ENCODE data around the gene RNF227.

RNF227 gene

GRCh38 chr17:7910711-7911110 is 5.4 kb downstream of the RNF227 start:
- H3K4me1 ChIP-seq (ENCODE audit: control insufficient read depth, insufficient read depth, low read length, unreplicated experiment), result peaks cover 11% of the 10 kb centered on the region
- peaks cover 8% of the 10 kb centered on the region; the same call in 1 of the 2 replicates for H3K36me3 ChIP-seq (ENCODE audit: insufficient read depth, low read length)
- no peak overlapping the region for H3K4me3 ChIP-seq (ENCODE audit: low read depth, low read length)
- H3K27ac ChIP-seq (ENCODE audit: low read depth, low read length), result no peak overlapping the region
- H3K79me2 ChIP-seq (ENCODE audit: control insufficient read depth, insufficient read depth, low read length, unreplicated experiment), result peaks cover 14% of the 10 kb centered on the region
- H2AFZ ChIP-seq (ENCODE audit: low read length, unreplicated experiment), result no peak overlapping the region
- H3K27me3 ChIP-seq (ENCODE audit: insufficient read depth, low read length), result no peaks in the 10 kb centered on the region

- peaks cover 8% of the 10 kb centered on the region; the same call in 1 of the 2 replicates for H3K36me3 ChIP-seq (ENCODE audit: insufficient read depth, low read length)
- H3K4me3 ChIP-seq (ENCODE audit: low read depth, low read length), result no peak overlapping the region
- H2AFZ ChIP-seq (ENCODE audit: low read length, unreplicated experiment), result no peak overlapping the region
- peaks cover 13% of the 10 kb centered on the region for H3K79me2 ChIP-seq (ENCODE audit: control insufficient read depth, insufficient read depth, low read length, unreplicated experiment)
- H3K27me3 ChIP-seq (ENCODE audit: insufficient read depth, low read length), result no peaks in the 10 kb centered on the region
- H3K27ac ChIP-seq (ENCODE audit: low read depth, low read length), result no peak overlapping the region
- H3K4me1 ChIP-seq (ENCODE audit: control insufficient read depth, insufficient read depth, low read length, unreplicated experiment), result peaks cover 11% of the 10 kb centered on the region
These were observed 5.8 kb downstream of the RNF227 start for GRCh38 chr17:7910281-7910680.

- Histone ChIP-seq H3K4me1 (ENCODE audit: control insufficient read depth, insufficient read depth, low read length, unreplicated experiment) (peaks cover 2% of the 10 kb centered on the region), H2AFZ (ENCODE audit: low read length, unreplicated experiment) (no peak overlapping the region), H3K27me3 (ENCODE audit: insufficient read depth, low read length) (no peaks in the 10 kb centered on the region), H3K27ac (ENCODE audit: low read depth, low read length) (no peak overlapping the region), H3K4me3 (ENCODE audit: low read depth, low read length) (no peak overlapping the region), H3K36me3 (ENCODE audit: insufficient read depth, low read length) (peaks cover 12% of the 10 kb centered on the region; the same call in 1 of the 2 replicates), H3K79me2 (ENCODE audit: control insufficient read depth, insufficient read depth, low read length, unreplicated experiment) (peaks cover 2% of the 10 kb centered on the region)
These were observed 7.0 kb downstream of the RNF227 start for GRCh38 chr17:7909089-7909488.

GRCh38 chr17:7903154-7904103 is 12.7 kb downstream of the RNF227 start:
- no peaks in the 10 kb centered on the region for H3K27me3 ChIP-seq (ENCODE audit: insufficient read depth, low read length)
- H2AFZ ChIP-seq (ENCODE audit: low read length, unreplicated experiment), result no peak overlapping the region
- H3K4me3 ChIP-seq (ENCODE audit: low read depth, low read length), result no peak overlapping the region
- peaks cover 23% of the 10 kb centered on the region; the same call in 1 of the 2 replicates for H3K36me3 ChIP-seq (ENCODE audit: insufficient read depth, low read length)
- no peaks in the 10 kb centered on the region for H3K4me1 ChIP-seq (ENCODE audit: control insufficient read depth, insufficient read depth, low read length, unreplicated experiment)
- H3K27ac ChIP-seq (ENCODE audit: low read depth, low read length), result no peak overlapping the region
- no peaks in the 10 kb centered on the region for H3K79me2 ChIP-seq (ENCODE audit: control insufficient read depth, insufficient read depth, low read length, unreplicated experiment)

GRCh38 chr17:7897773-7898172 is 18.3 kb downstream of the RNF227 start:
- H3K27ac ChIP-seq (ENCODE audit: low read depth, low read length), result no peak overlapping the region
- no peaks in the 10 kb centered on the region for H3K79me2 ChIP-seq (ENCODE audit: control insufficient read depth, insufficient read depth, low read length, unreplicated experiment)
- H3K36me3 ChIP-seq (ENCODE audit: insufficient read depth, low read length), result peaks cover 23% of the 10 kb centered on the region; the same call in 1 of the 2 replicates

GRCh38 chr17:7897090-7897489 is 19.0 kb downstream of the RNF227 start:
- Histone ChIP-seq H3K36me3 (ENCODE audit: insufficient read depth, low read length) (peaks cover 23% of the 10 kb centered on the region; the same call in 1 of the 2 replicates), H3K4me1 (ENCODE audit: control insufficient read depth, insufficient read depth, low read length, unreplicated experiment) (no peaks in the 10 kb centered on the region), H2AFZ (ENCODE audit: low read length, unreplicated experiment) (no peak overlapping the region), H3K27ac (ENCODE audit: low read depth, low read length) (no peak overlapping the region), H3K27me3 (ENCODE audit: insufficient read depth, low read length) (no peaks in the 10 kb centered on the region), H3K79me2 (ENCODE audit: control insufficient read depth, insufficient read depth, low read length, unreplicated experiment) (no peaks in the 10 kb centered on the region), H3K4me3 (ENCODE audit: low read depth, low read length) (no peak overlapping the region)

More at GRCh38 chr17:7897773-7898172, 18.3 kb downstream of the RNF227 start:
- H3K4me1 ChIP-seq (ENCODE audit: control insufficient read depth, insufficient read depth, low read length, unreplicated experiment), result no peaks in the 10 kb centered on the region
- H2AFZ ChIP-seq (ENCODE audit: low read length, unreplicated experiment), result no peak overlapping the region
- H3K4me3 ChIP-seq (ENCODE audit: low read depth, low read length), result no peak overlapping the region
- no peaks in the 10 kb centered on the region for H3K27me3 ChIP-seq (ENCODE audit: insufficient read depth, low read length)

GRCh38 chr17:7894866-7895265 is 21.2 kb downstream of the RNF227 start:
- H3K27me3 ChIP-seq (ENCODE audit: insufficient read depth, low read length), result no peaks in the 10 kb centered on the region
- peaks cover 2% of the 10 kb centered on the region for H3K4me1 ChIP-seq (ENCODE audit: control insufficient read depth, insufficient read depth, low read length, unreplicated experiment)
- no peak overlapping the region for H2AFZ ChIP-seq (ENCODE audit: low read length, unreplicated experiment)
- H3K4me3 ChIP-seq (ENCODE audit: low read depth, low read length), result no peak overlapping the region
- H3K79me2 ChIP-seq (ENCODE audit: control insufficient read depth, insufficient read depth, low read length, unreplicated experiment), result peaks cover 2% of the 10 kb centered on the region
- H3K36me3 ChIP-seq (ENCODE audit: insufficient read depth, low read length), result peaks cover 20% of the 10 kb centered on the region; the same call in 1 of the 2 replicates
- no peak overlapping the region for H3K27ac ChIP-seq (ENCODE audit: low read depth, low read length)

GRCh38 chr17:7894226-7894625 is 21.9 kb downstream of the RNF227 start:
- H2AFZ ChIP-seq (ENCODE audit: low read length, unreplicated experiment), result no peak overlapping the region
- peaks cover 8% of the 10 kb centered on the region for H3K79me2 ChIP-seq (ENCODE audit: control insufficient read depth, insufficient read depth, low read length, unreplicated experiment)
- peaks cover 13% of the 10 kb centered on the region; the same call in 1 of the 2 replicates for H3K36me3 ChIP-seq (ENCODE audit: insufficient read depth, low read length)
- no peak overlapping the region for H3K27ac ChIP-seq (ENCODE audit: low read depth, low read length)
- H3K4me3 ChIP-seq (ENCODE audit: low read depth, low read length), result no peak overlapping the region
- no peaks in the 10 kb centered on the region for H3K27me3 ChIP-seq (ENCODE audit: insufficient read depth, low read length)
- peaks cover 7% of the 10 kb centered on the region for H3K4me1 ChIP-seq (ENCODE audit: control insufficient read depth, insufficient read depth, low read length, unreplicated experiment)

GRCh38 chr17:7893187-7893880 is 22.8 kb downstream of the RNF227 start:
- Histone ChIP-seq H3K27me3 (ENCODE audit: insufficient read depth, low read length) (no peaks in the 10 kb centered on the region), H3K79me2 (ENCODE audit: control insufficient read depth, insufficient read depth, low read length, unreplicated experiment) (peaks cover 15% of the 10 kb centered on the region), H2AFZ (ENCODE audit: low read length, unreplicated experiment) (no peak overlapping the region), H3K4me1 (ENCODE audit: control insufficient read depth, insufficient read depth, low read length, unreplicated experiment) (peaks cover 15% of the 10 kb centered on the region), H3K27ac (ENCODE audit: low read depth, low read length) (no peak overlapping the region), H3K36me3 (ENCODE audit: insufficient read depth, low read length) (peaks cover 9% of the 10 kb centered on the region; the same call in 1 of the 2 replicates), H3K4me3 (ENCODE audit: low read depth, low read length) (no peak overlapping the region)

GRCh38 chr17:7889166-7889955 is 26.7 kb downstream of the RNF227 start:
- Histone ChIP-seq H3K27me3 (ENCODE audit: insufficient read depth, low read length) (no peaks in the 10 kb centered on the region), H2AFZ (ENCODE audit: low read length, unreplicated experiment) (no peak overlapping the region), H3K4me3 (ENCODE audit: low read depth, low read length) (peak overlapping the region; percentile 79), H3K27ac (ENCODE audit: low read depth, low read length) (peak overlapping the region; percentile 79), H3K36me3 (ENCODE audit: insufficient read depth, low read length) (peaks cover under 1% of the 10 kb centered on the region; the same call in 1 of the 2 replicates), H3K79me2 (ENCODE audit: control insufficient read depth, insufficient read depth, low read length, unreplicated experiment) (peaks cover 30% of the 10 kb centered on the region), H3K4me1 (ENCODE audit: control insufficient read depth, insufficient read depth, low read length, unreplicated experiment) (peaks cover 21% of the 10 kb centered on the region)
